CD14-positive monocyte (primary cell): Measurements from ENCODE around the gene COMT. TPM values are rescaled to one million over a fixed set of nuclear protein-coding genes. Genes with fewer than 3 reads are reported as not detected.

Experiments
- DNase-seq, 3 donors: peaks; one replicate each; pipeline ENCODE4 v3.0.0-alpha.2; 2011 to 2022
- H2AFZ ChIP-seq: 2 replicates; pipeline ENCODE4 v1.6.0; 2012; ENCODE audit warnings: mild to moderate bottlenecking, low read depth, low read length, inconsistent platforms; ENCODE audit not compliant: insufficient read depth, poor library complexity, severe bottlenecking
- H3K27ac ChIP-seq, 2 donors: 1 replicate in 1 of 2; 2 replicates in 1 of 2; pipeline ENCODE4 v1.5.1; 2012 to 2013; ENCODE audit warnings: low read length in 2 of 2, control low read depth in 1 of 2, inconsistent platforms in 1 of 2, low read depth in 1 of 2, mild to moderate bottlenecking in 1 of 2
- H3K27me3 ChIP-seq, 2 donors: one replicate each; pipeline versions ENCODE4 v1.6.0 to v1.6.1; 2011 to 2013; ENCODE audit warnings: low read length in 2 of 2; ENCODE audit not compliant: control insufficient read depth in 2 of 2, insufficient read depth in 2 of 2
- H3K36me3 ChIP-seq, 2 donors: replicated peaks in 1 of 2; 1 replicate in 1 of 2; 2 replicates in 1 of 2; pipeline versions ENCODE4 v1.5.1 to v1.6.1; 2012 to 2013; ENCODE audit warnings: low read length in 2 of 2, control low read depth in 1 of 2, inconsistent platforms in 1 of 2, mild to moderate bottlenecking in 1 of 2; ENCODE audit not compliant: insufficient read depth in 2 of 2, control insufficient read depth in 1 of 2
- H3K4me1 ChIP-seq, 2 donors: 1 replicate in 1 of 2; 2 replicates in 1 of 2; pipeline versions ENCODE4 v1.5.1 to v1.6.1; 2012 to 2013; ENCODE audit warnings: low read length in 2 of 2, control low read depth in 1 of 2, inconsistent platforms in 1 of 2, mild to moderate bottlenecking in 1 of 2, moderate library complexity in 1 of 2; ENCODE audit not compliant: insufficient read depth in 2 of 2, control insufficient read depth in 1 of 2
- H3K4me2 ChIP-seq: replicated peaks from 2 replicates; pipeline ENCODE3; 2012; ENCODE audit warnings: low read length, moderate library complexity, mild to moderate bottlenecking; ENCODE audit not compliant: poor library complexity, severe bottlenecking; ENCODE audit errors: extremely low read depth
- H3K4me3 ChIP-seq, 3 experiments: fragments of 200-600 bp in 1 of 3; sonication (generic) in 1 of 3; replicated peaks in 1 of 3; 1 replicate in 2 of 3; 2 replicates in 1 of 3; pipeline ENCODE4 v1.5.1; 2011 to 2013; ENCODE audit warnings: low read length in 3 of 3, mild to moderate bottlenecking in 3 of 3, control low read depth in 2 of 3, low read depth in 2 of 3, inconsistent platforms in 1 of 3, moderate library complexity in 1 of 3
- H3K79me2 ChIP-seq: 2 replicates; pipeline ENCODE4 v1.6.0; 2012; ENCODE audit warnings: mild to moderate bottlenecking, control low read depth, inconsistent platforms, low read length, moderate library complexity; ENCODE audit not compliant: insufficient read depth
- H3K9ac ChIP-seq: 2 replicates; pipeline ENCODE4 v1.6.0; 2017; ENCODE audit warnings: low read length, mild to moderate bottlenecking; ENCODE audit not compliant: insufficient read depth, poor library complexity, severe bottlenecking
- H3K9me3 ChIP-seq, 2 donors: replicated peaks in 1 of 2; 1 replicate in 1 of 2; 2 replicates in 1 of 2; pipeline versions ENCODE4 v1.5.1 to v1.6.1; 2012 to 2013; ENCODE audit warnings: low read length in 2 of 2, control low read depth in 1 of 2; ENCODE audit not compliant: control insufficient read depth in 1 of 2, insufficient read depth in 1 of 2
- H4K20me1 ChIP-seq: 2 replicates; pipeline ENCODE4 v1.6.0; 2012; ENCODE audit warnings: mild to moderate bottlenecking, low read length, control low read depth, moderate library complexity; ENCODE audit not compliant: insufficient read depth
- H3K27ac Mint-ChIP-seq, 7 donors: one replicate each; pipeline ENCODE4 v1.8.0; 2020; ENCODE audit warnings: mild to moderate bottlenecking in 7 of 7, mixed read lengths in 7 of 7, moderate library complexity in 6 of 7, inconsistent platforms in 2 of 7
- H3K27me3 Mint-ChIP-seq, 3 donors: one replicate each; pipeline ENCODE4 v1.8.0; 2021 to 2022; ENCODE audit warnings: low read depth in 3 of 3, mild to moderate bottlenecking in 3 of 3, mixed read lengths in 3 of 3, moderate library complexity in 3 of 3, inconsistent platforms in 1 of 3
- H3K36me3 Mint-ChIP-seq, 2 donors: one replicate each; pipeline ENCODE4 v1.8.0; 2020; ENCODE audit warnings: mixed read lengths in 2 of 2, inconsistent platforms in 1 of 2, mild to moderate bottlenecking in 1 of 2
- H3K4me1 Mint-ChIP-seq: one replicate; pipeline ENCODE4 v1.8.0; 2020; ENCODE audit warnings: mild to moderate bottlenecking, mixed read lengths
- H3K4me3 Mint-ChIP-seq, 2 donors: one replicate each; pipeline ENCODE4 v1.8.0; 2020; ENCODE audit warnings: mild to moderate bottlenecking in 2 of 2, mixed read lengths in 2 of 2, moderate library complexity in 1 of 2
- H3K9me3 Mint-ChIP-seq, 7 donors: one replicate each; pipeline ENCODE4 v1.8.0; 2020 to 2022; ENCODE audit warnings: mixed read lengths in 7 of 7, mild to moderate bottlenecking in 6 of 7, moderate library complexity in 6 of 7, inconsistent platforms in 2 of 7
- CTCF ChIP-seq: fragments of 200-600 bp; IDR thresholded peaks from one replicate; pipeline ENCODE4 v1.8.0; 2022; ENCODE audit warnings: antibody characterized with exemption, mild to moderate bottlenecking
- WGBS: methylation state at CpG from one replicate; pipeline ENCODE4 v1.1.5; 2013; ENCODE audit warnings: missing lambda C conversion rate; ENCODE audit not compliant: insufficient coverage; 5-methylcytosine and 5-hydroxymethylcytosine counted together
- intact Hi-C, 2 donors: fragments of 100-400 bp; cut with micrococcal nuclease; formaldehyde crosslinking; loops; one replicate each; pipeline versions ENCODE4 v1.15.0 to v1.15.1; 2023
- polyA plus RNA-seq, 3 donors: library from polyadenylated mRNA; depleted of rRNA in 1 of 3; unstranded in 2 of 3; stranded (reverse) in 1 of 3; fragments of 300-500 nt in 2 of 3; fragments of >200 nt in 1 of 3; fragmentation: Illumina TruSeq in 2 of 3; gene quantifications; 1 replicate in 2 of 3; 2 replicates in 1 of 3; pipeline ENCODE4 v1.2.3, GENCODE V29; 2012 to 2021

The COMT gene
- polyA plus RNA-seq, 3 donors = 314 to 400 (median 329) TPM

GRCh38 chr22:19951346-19951745 lies 9.8 kb downstream of the COMT start:
- no peak overlapping the region for H3K4me3 ChIP-seq
- Mint-ChIP-seq H3K4me1 (peaks cover 16% of the 10 kb centered on the region), H3K27me3 (peaks cover 0 to 2% (median 1%) of the 10 kb centered on the region in 3 donors), H3K4me3 (no peak overlapping the region), H3K27ac (peak overlapping the region in 2 of 7 donors; percentile 1 to 76), H3K9me3 (peaks cover 0 to 3% (median 0%) of the 10 kb centered on the region in 7 donors), H3K36me3 (peaks cover 19 to 39% of the 10 kb centered on the region in 2 donors)
- DNase-seq = no peak
- H2AFZ ChIP-seq = no peak overlapping the region
- peaks cover 11 to 13% of the 10 kb centered on the region in 2 donors for H3K4me1 ChIP-seq
- peaks cover 76% of the 10 kb centered on the region for H4K20me1 ChIP-seq
- peaks cover 38% of the 10 kb centered on the region for H3K79me2 ChIP-seq
- no peak for TF ChIP-seq CTCF
- H3K27me3 ChIP-seq = no peaks in the 10 kb centered on the region
- WGBS = 96% methylated on average over 12 of the region's 13 CpGs
- H3K27ac ChIP-seq = no peak overlapping the region
- peaks cover 19 to 27% of the 10 kb centered on the region in 2 donors for H3K36me3 ChIP-seq
- H3K9me3 ChIP-seq = no peaks in the 10 kb centered on the region
- no peak overlapping the region for H3K4me2 ChIP-seq
- H3K9ac ChIP-seq = no peak overlapping the region
- intact Hi-C loops = no loop called here

GRCh38 chr22:19955241-19956128 lies 13.9 kb downstream of the COMT start:
- H2AFZ ChIP-seq = no peak overlapping the region
- Mint-ChIP-seq H3K4me1 (peaks cover 12% of the 10 kb centered on the region), H3K27ac (no peak overlapping the region), H3K36me3 (peaks cover 12 to 31% of the 10 kb centered on the region in 2 donors), H3K27me3 (peaks cover 0 to 3% (median 0%) of the 10 kb centered on the region in 3 donors), H3K9me3 (peaks cover 0 to 3% (median 0%) of the 10 kb centered on the region in 7 donors), H3K4me3 (no peak overlapping the region)
- H3K27me3 ChIP-seq = no peaks in the 10 kb centered on the region
- intact Hi-C loops = no loop called here
- TF ChIP-seq CTCF = no peak
- H3K36me3 ChIP-seq = peaks cover 10 to 16% of the 10 kb centered on the region in 2 donors
- no peak overlapping the region for H3K4me2 ChIP-seq
- no peak overlapping the region for H3K27ac ChIP-seq
- no peak overlapping the region for H3K9ac ChIP-seq
- H3K9me3 ChIP-seq = no peaks in the 10 kb centered on the region
- 53% methylated on average over 18 of the region's 19 CpGs for WGBS
- H4K20me1 ChIP-seq = peaks cover 81% of the 10 kb centered on the region
- no peak for DNase-seq
- H3K79me2 ChIP-seq = peaks cover 13% of the 10 kb centered on the region
- H3K4me1 ChIP-seq = no peaks in the 10 kb centered on the region
- no peak overlapping the region for H3K4me3 ChIP-seq
